K562 (cell line): ENCODE data around the gene GPATCH4. TPM values are rescaled to one million over a fixed set of nuclear protein-coding genes. Genes with fewer than 3 reads are reported as not detected.

Source experiments
- ATF1 ChIP-seq, 2 experiments: fragments of 450-650 bp in 1 of 2; IDR thresholded peaks; 2 replicates each; pipeline ENCODE4 v1.6.1; 2016; ENCODE audit warnings: missing compliant biosample characterization in 1 of 2, missing genetic modification characterization in 1 of 2
- ETV1 ChIP-seq: fragments of 450-650 bp; conservative IDR thresholded peaks from 2 replicates; pipeline ENCODE4 v1.6.1; 2016; ENCODE audit warnings: missing genetic modification characterization, control low read depth, low read depth, missing compliant biosample characterization
- GABPA ChIP-seq: fragments of 200-800 bp; sonication (Bioruptor generic); conservative IDR thresholded peaks from 2 replicates; pipeline ENCODE4 v1.6.1; 2016; ENCODE audit warnings: low read depth, missing genetic modification characterization, missing compliant biosample characterization
- KAT2B ChIP-seq: IDR thresholded peaks from one replicate; pipeline ENCODE4 v1.6.1; 2012; ENCODE audit warnings: low read depth, mild to moderate bottlenecking, control low read depth, inconsistent platforms, low read length, moderate library complexity
- NFYB ChIP-seq: IDR thresholded peaks from 2 replicates; pipeline ENCODE4 v1.6.1; 2011; ENCODE audit warnings: mild to moderate bottlenecking, moderate library complexity; ENCODE audit not compliant: insufficient read length; ENCODE audit errors: extremely low read depth
- OTX1 ChIP-seq: fragments of 450-650 bp; formaldehyde crosslinking; IDR thresholded peaks from 2 replicates; pipeline ENCODE4 v1.4.0; 2022; ENCODE audit warnings: mild to moderate bottlenecking
- SMAD4 ChIP-seq: fragments of 250-450 bp; sonication (Bioruptor Pico); conservative IDR thresholded peaks from 2 replicates; pipeline ENCODE4 v1.8.0; 2021; ENCODE audit warnings: inconsistent platforms, mild to moderate bottlenecking, moderate library complexity
- TOE1 ChIP-seq, 2 experiments: fragments of 450-650 bp in 1 of 2; sonication (generic) in 1 of 2; formaldehyde crosslinking in 1 of 2; IDR thresholded peaks; 2 replicates each; pipeline versions ENCODE4 v1.7.1 to v1.8.0; 2016 to 2022; ENCODE audit warnings: borderline replicate concordance in 2 of 2, mild to moderate bottlenecking in 2 of 2, antibody characterized with exemption in 1 of 2, inconsistent platforms in 1 of 2, low read depth in 1 of 2, missing genetic modification reagents in 1 of 2, moderate library complexity in 1 of 2
- USF1 ChIP-seq: sonication (generic); formaldehyde crosslinking; IDR thresholded peaks from 2 replicates; pipeline ENCODE4 v1.9.0; 2022; ENCODE audit warnings: mild to moderate bottlenecking, missing genetic modification reagents
- ZNF395 ChIP-seq: fragments of 200-800 bp; sonication (Bioruptor generic); IDR thresholded peaks from 2 replicates; pipeline ENCODE4 v1.6.1; 2017; ENCODE audit warnings: missing genetic modification characterization, missing compliant biosample characterization
- polyA plus RNA-seq, 8 experiments: library from polyadenylated mRNA; depleted of rRNA in 4 of 8; stranded (reverse) in 5 of 8; unstranded in 3 of 8; fragments of >200 nt; fragmentation: Nextera tagmentation in 2 of 8; fragmentation: Illumina TruSeq in 1 of 8; extraction: Ambion mirVana in 2 of 8; extraction: Trizol in 1 of 8; gene quantifications; 2 replicates each; pipeline versions ENCODE4 v1.2.1 to v1.2.3, GENCODE V29; 2011 to 2014; ENCODE audit warnings: inconsistent platforms in 1 of 8, missing spikeins in 1 of 8
- total RNA-seq, 7 experiments: library from RNA; depleted of rRNA in 6 of 7; stranded (reverse); fragments of >200 nt in 6 of 7; fragmentation: Illumina TruSeq in 2 of 7; extraction: Trizol in 2 of 7; gene quantifications; 2 replicates each; pipeline versions ENCODE4 v1.2.1 to v1.2.3, GENCODE V29; 2011 to 2021; ENCODE audit warnings: low replicate concordance in 1 of 7
- TF ChIP-seq, protein P1 (sequence below): fragments of 250-450 bp; sonication (Bioruptor Pico); IDR thresholded peaks from 2 replicates; pipeline ENCODE4 v1.4.0; 2020
- TF ChIP-seq, protein P2 (sequence below): fragments of 250-450 bp; sonication (Bioruptor Pico); IDR thresholded peaks from 2 replicates; pipeline ENCODE4 v1.4.0; 2020; ENCODE audit warnings: mild to moderate bottlenecking

Gene GPATCH4
- total and polyA plus RNA-seq, 9 of the 15 experiments (the other 6 are each of a cell fraction or from before 2014, with no cell fraction given): 43.7 to 105 (median 76.5) TPM

GRCh38 chr1:156572663-156573018 lies 28.6 kb downstream of the GPATCH4 start (continued):
- TF ChIP-seq OTX1 (CRISPR knock-in tag): 0 out of 2 replicates have a peak, but pooled peaks have one; percentile 33
- TF ChIP-seq, protein P1, sequence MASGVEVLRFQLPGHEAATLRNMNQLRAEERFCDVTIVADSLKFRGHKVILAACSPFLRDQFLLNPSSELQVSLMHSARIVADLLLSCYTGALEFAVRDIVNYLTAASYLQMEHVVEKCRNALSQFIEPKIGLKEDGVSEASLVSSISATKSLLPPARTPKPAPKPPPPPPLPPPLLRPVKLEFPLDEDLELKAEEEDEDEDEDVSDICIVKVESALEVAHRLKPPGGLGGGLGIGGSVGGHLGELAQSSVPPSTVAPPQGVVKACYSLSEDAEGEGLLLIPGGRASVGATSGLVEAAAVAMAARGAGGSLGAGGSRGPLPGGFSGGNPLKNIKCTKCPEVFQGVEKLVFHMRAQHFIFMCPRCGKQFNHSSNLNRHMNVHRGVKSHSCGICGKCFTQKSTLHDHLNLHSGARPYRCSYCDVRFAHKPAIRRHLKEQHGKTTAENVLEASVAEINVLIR: no peak; the same call in 1 of the 2 replicates
- TF ChIP-seq NFYB: no peak
- TF ChIP-seq KAT2B: no peak
- no peak for TF ChIP-seq ATF1 (CRISPR knock-in tag; IDR thresholded peaks at IDR 0.05)
- TF ChIP-seq ATF1 (tag; IDR thresholded peaks at IDR 0.05): peak; percentile 14; the same call in 1 of the 2 replicates
- TF ChIP-seq, protein P2, sequence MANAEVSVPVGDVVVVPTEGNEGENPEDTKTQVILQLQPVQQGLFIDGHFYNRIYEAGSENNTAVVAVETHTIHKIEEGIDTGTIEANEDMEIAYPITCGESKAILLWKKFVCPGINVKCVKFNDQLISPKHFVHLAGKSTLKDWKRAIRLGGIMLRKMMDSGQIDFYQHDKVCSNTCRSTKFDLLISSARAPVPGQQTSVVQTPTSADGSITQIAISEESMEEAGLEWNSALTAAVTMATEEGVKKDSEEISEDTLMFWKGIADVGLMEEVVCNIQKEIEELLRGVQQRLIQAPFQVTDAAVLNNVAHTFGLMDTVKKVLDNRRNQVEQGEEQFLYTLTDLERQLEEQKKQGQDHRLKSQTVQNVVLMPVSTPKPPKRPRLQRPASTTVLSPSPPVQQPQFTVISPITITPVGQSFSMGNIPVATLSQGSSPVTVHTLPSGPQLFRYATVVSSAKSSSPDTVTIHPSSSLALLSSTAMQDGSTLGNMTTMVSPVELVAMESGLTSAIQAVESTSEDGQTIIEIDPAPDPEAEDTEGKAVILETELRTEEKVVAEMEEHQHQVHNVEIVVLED (CRISPR knock-in tag): no peak
- peak; percentile 51 for TF ChIP-seq GABPA (tag)
- 0 out of 2 replicates have a peak, but pooled peaks have one; percentile 6 for TF ChIP-seq USF1 (CRISPR knock-in tag)
- TF ChIP-seq ETV1: 0 out of 2 replicates have a peak, but pooled peaks have one; percentile 23
- TF ChIP-seq ZNF395: 0 out of 2 replicates have a peak, but pooled peaks have one; percentile 10
- 0 out of 2 replicates have a peak, but pooled peaks have one; percentile 9 for TF ChIP-seq SMAD4
- 0 out of 2 replicates have a peak, but pooled peaks have one; percentile 3 for TF ChIP-seq TOE1 (IDR thresholded peaks at IDR 0.05; ENCODE audit: borderline replicate concordance)
- TF ChIP-seq TOE1 (CRISPR knock-in tag; IDR thresholded peaks at IDR 0.05; ENCODE audit: borderline replicate concordance, low read depth): no peak
